HEK293 (cell line): Measurements from ENCODE around the gene CHST12.

Source experiments
- CTCF ChIA-PET: fragments of 350-600 bp; formaldehyde crosslinking; extraction: SDS; loops from one replicate; lab custom pipeline; 2021; ENCODE audit warnings: antibody characterized with exemption; lab: Yijun Ruan, JAX
- POLR2A ChIA-PET: fragments of 300-600 bp; formaldehyde crosslinking; extraction: SDS; loops from one replicate; lab custom pipeline; 2020; ENCODE audit warnings: antibody characterized with exemption, inconsistent platforms; lab: Yijun Ruan, JAX
- H3K27ac ChIP-seq: fragments of 200-500 bp; sonication (Bioruptor generic); 2 replicates; pipeline ENCODE4 v1.5.1; 2014; ENCODE audit warnings: low read depth, low read length, control low read depth, inconsistent platforms; ENCODE audit errors: extremely low read depth
- H3K36me3 ChIP-seq, 2 experiments: fragments of 200-500 bp in 1 of 2; sonication (Bioruptor generic) in 1 of 2; 1 replicate in 1 of 2; 2 replicates in 1 of 2; pipeline ENCODE4 v1.5.1; 2014 to 2017; ENCODE audit warnings: inconsistent platforms in 2 of 2, low read length in 2 of 2; ENCODE audit not compliant: control insufficient read depth in 2 of 2, insufficient read depth in 1 of 2
- H3K4me1 ChIP-seq: fragments of 200-500 bp; sonication (Bioruptor generic); 2 replicates; pipeline ENCODE4 v1.5.1; 2014; ENCODE audit warnings: mild to moderate bottlenecking, low read length, inconsistent platforms; ENCODE audit not compliant: control insufficient read depth, insufficient read depth
- H3K4me3 ChIP-seq: 2 replicates; pipeline ENCODE4 v1.5.1; 2011; ENCODE audit warnings: low read depth, mild to moderate bottlenecking, control low read depth, low read length, moderate library complexity
- H3K9me3 ChIP-seq: fragments of 200-500 bp; sonication (Bioruptor generic); 2 replicates; pipeline ENCODE4 v1.5.1; 2014; ENCODE audit warnings: low read depth, low read length, inconsistent platforms; ENCODE audit not compliant: control insufficient read depth, insufficient read depth
- CTCF ChIP-seq: fragments of 450-650 bp; formaldehyde crosslinking; IDR thresholded peaks from 2 replicates; pipeline ENCODE4 v1.5.1; 2016; ENCODE audit warnings: missing biosample characterization, missing genetic modification characterization
- FEZF1 ChIP-seq: fragments of 450-650 bp; formaldehyde crosslinking; IDR thresholded peaks from 2 replicates; pipeline ENCODE4 v1.5.1; 2016; ENCODE audit warnings: missing biosample characterization, missing genetic modification characterization
- SCRT2 ChIP-seq: fragments of 450-650 bp; formaldehyde crosslinking; IDR thresholded peaks from 2 replicates; pipeline ENCODE4 v1.5.1; 2016; ENCODE audit warnings: missing biosample characterization, missing genetic modification characterization
- ZBTB21 ChIP-seq: fragments of 450-650 bp; formaldehyde crosslinking; IDR thresholded peaks from 2 replicates; pipeline ENCODE4 v1.5.1; 2017; ENCODE audit warnings: missing biosample characterization, missing genetic modification characterization
- ZNF10 ChIP-seq: fragments of 450-650 bp; formaldehyde crosslinking; IDR thresholded peaks from 2 replicates; pipeline ENCODE4 v1.5.1; 2017; ENCODE audit warnings: missing biosample characterization, missing genetic modification characterization
- ZNF138 ChIP-seq: fragments of 450-650 bp; formaldehyde crosslinking; IDR thresholded peaks from 2 replicates; pipeline ENCODE4 v1.5.1; 2016; ENCODE audit warnings: missing biosample characterization, missing genetic modification characterization, borderline replicate concordance
- ZNF146 ChIP-seq: fragments of 450-650 bp; formaldehyde crosslinking; IDR thresholded peaks from 2 replicates; pipeline ENCODE4 v1.5.1; 2016; ENCODE audit warnings: missing biosample characterization, missing genetic modification characterization
- ZNF248 ChIP-seq: fragments of 450-650 bp; formaldehyde crosslinking; IDR thresholded peaks from 2 replicates; pipeline ENCODE4 v1.5.1; 2017; ENCODE audit warnings: missing biosample characterization, missing genetic modification characterization
- ZNF341 ChIP-seq: fragments of 450-650 bp; formaldehyde crosslinking; IDR thresholded peaks from 2 replicates; pipeline ENCODE4; 2016; ENCODE audit warnings: low read depth, missing biosample characterization, missing genetic modification characterization
- ZNF350 ChIP-seq: fragments of 450-650 bp; formaldehyde crosslinking; IDR thresholded peaks from 2 replicates; pipeline ENCODE4 v1.5.0; 2017; ENCODE audit warnings: missing biosample characterization, mild to moderate bottlenecking, missing genetic modification characterization
- ZNF473 ChIP-seq: fragments of 450-650 bp; formaldehyde crosslinking; IDR thresholded peaks from 2 replicates; pipeline ENCODE4 v1.5.1; 2017; ENCODE audit warnings: missing biosample characterization, missing genetic modification characterization
- ZNF510 ChIP-seq: fragments of 450-650 bp; formaldehyde crosslinking; IDR thresholded peaks from 2 replicates; pipeline ENCODE4 v1.5.1; 2018; ENCODE audit warnings: mild to moderate bottlenecking, missing genetic modification characterization, missing biosample characterization; ENCODE audit not compliant: insufficient replicate concordance
- ZNF521 ChIP-seq: fragments of 450-650 bp; formaldehyde crosslinking; IDR thresholded peaks from 2 replicates; pipeline ENCODE4 v1.5.1; 2017; ENCODE audit warnings: missing biosample characterization, mild to moderate bottlenecking, missing genetic modification characterization
- ZNF544 ChIP-seq: fragments of 450-650 bp; formaldehyde crosslinking; IDR thresholded peaks from 2 replicates; pipeline ENCODE4 v1.5.0; 2017; ENCODE audit warnings: missing biosample characterization, missing genetic modification characterization
- ZNF560 ChIP-seq: fragments of 450-650 bp; formaldehyde crosslinking; IDR thresholded peaks from 2 replicates; pipeline ENCODE4 v1.5.1; 2017; ENCODE audit warnings: missing biosample characterization, missing genetic modification characterization, borderline replicate concordance
- ZNF639 ChIP-seq: fragments of 450-650 bp; formaldehyde crosslinking; IDR thresholded peaks from 2 replicates; pipeline ENCODE4 v1.5.1; 2016; ENCODE audit warnings: missing biosample characterization, missing genetic modification characterization
- ZNF777 ChIP-seq: fragments of 450-650 bp; formaldehyde crosslinking; IDR thresholded peaks from 2 replicates; pipeline ENCODE4 v1.5.1; 2017; ENCODE audit warnings: missing biosample characterization, missing genetic modification characterization, borderline replicate concordance
- ZSCAN16 ChIP-seq: fragments of 450-650 bp; formaldehyde crosslinking; IDR thresholded peaks from 2 replicates; pipeline ENCODE4 v1.5.1; 2016; ENCODE audit warnings: missing biosample characterization, missing genetic modification characterization

The CHST12 gene

GRCh38 chr7:2472739-2473138 is 69.3 kb downstream of the CHST12 start (continued):
- TF ChIP-seq CTCF (tag by site-specific recombination): no peak
- TF ChIP-seq, all 188 proteins: peak for 0

GRCh38 chr7:2473496-2474180 is 70.2 kb downstream of the CHST12 start:
- TF ChIP-seq ZNF544 (tag by site-specific recombination): no peak
- peak; percentile 64 for TF ChIP-seq SCRT2 (tag by site-specific recombination)
- no peaks in the 10 kb centered on the region for H3K4me1 ChIP-seq
- H3K9me3 ChIP-seq: no peaks in the 10 kb centered on the region
- POLR2A ChIA-PET: no interaction called here
- H3K4me3 ChIP-seq: no peak overlapping the region
- CTCF ChIA-PET: interaction anchor here (0.5 kb wide), 1 partner anchor 27 kb away, joined by 3 read pairs; no protein-coding TSS in a partner anchor
- no peak overlapping the region for H3K27ac ChIP-seq
- H3K36me3 ChIP-seq: no peaks in the 10 kb centered on the region

- ChIA-PET POLR2A (no interaction called here), CTCF (no interaction called here)
- H3K4me1 ChIP-seq: no peaks in the 10 kb centered on the region
- H3K36me3 ChIP-seq: no peaks in the 10 kb centered on the region
- H3K9me3 ChIP-seq: no peaks in the 10 kb centered on the region
- TF ChIP-seq ZNF473 (tag by site-specific recombination): no peak
- TF ChIP-seq ZNF138 (tag by site-specific recombination): no peak
- no peak for TF ChIP-seq ZNF10 (tag by site-specific recombination)
- TF ChIP-seq ZNF341 (tag by site-specific recombination): no peak
- TF ChIP-seq ZNF146 (tag by site-specific recombination): no peak
- TF ChIP-seq ZNF560 (tag by site-specific recombination): no peak
- TF ChIP-seq ZNF350: no peak
- no peak for TF ChIP-seq ZNF777 (tag by site-specific recombination)
- TF ChIP-seq FEZF1 (tag by site-specific recombination): no peak
- no peak for TF ChIP-seq ZNF521 (tag by site-specific recombination)
- no peak for TF ChIP-seq ZBTB21 (tag by site-specific recombination)
- no peak for TF ChIP-seq ZNF510
- no peak for TF ChIP-seq ZNF639 (tag by site-specific recombination)
- no peak for TF ChIP-seq ZSCAN16 (tag by site-specific recombination)
- no peak for TF ChIP-seq ZNF248 (tag by site-specific recombination)
- H3K27ac ChIP-seq: no peak overlapping the region
- H3K4me3 ChIP-seq: no peak overlapping the region
These were observed 70.8 kb downstream of the CHST12 start for GRCh38 chr7:2474224-2474623.
